ENCODE measurements around the gene STOX1. TPM values are rescaled to one million over a fixed set of nuclear protein-coding genes. Genes with fewer than 3 reads are reported as not detected.
A peak's percentile ranks its signal among the peaks of the same experiment; 100 is the strongest.
"Not testable (repeated sequence)": the region's sequence is repeated elsewhere in the genome, so short reads cannot be mapped to it uniquely, and the experiment has no call there.

The STOX1 gene
- total and polyA plus RNA-seq, 4 experiments from 2014 or later = 0.17 to 0.35 (median 0.27) TPM

- no peak for DNase-seq
- Mint-ChIP-seq H3K27me3 (no peaks in the 10 kb centered on the region), H3K4me3 (no peak overlapping the region), H3K4me1 (peaks cover 0 to 13% (median 4%) of the 10 kb centered on the region in 4 donors), H3K9me3 (no peaks in the 10 kb centered on the region), H3K27ac (peak overlapping the region in 2 of 7 donors; percentile 25 to 52), H3K36me3 (peaks cover 32 to 54% of the 10 kb centered on the region in 2 donors)
- Histone ChIP-seq H3K4me3 (ENCODE audit: low read length in 2 of 2) (no peak overlapping the region), H3K27me3 (ENCODE audit: insufficient read depth, low read length) (no peaks in the 10 kb centered on the region), H3K9me3 (ENCODE audit: control insufficient read depth in 1 of 2, low read length in 2 of 2) (no peaks in the 10 kb centered on the region), H3K27ac (ENCODE audit: low read depth, low read length) (no peak overlapping the region), H3K36me3 (ENCODE audit: insufficient read depth, low read length) (peaks cover 21% of the 10 kb centered on the region), H3K4me1 (ENCODE audit: insufficient read depth, low read length) (no peaks in the 10 kb centered on the region)
- POLR2A ChIA-PET (ENCODE audit: partially characterized antibody) = no interaction called here
- intact Hi-C loops (cut with micrococcal nuclease) = no loop called here
- CTCF ChIA-PET (ENCODE audit: partially characterized antibody) = interaction anchor here (1.1 kb wide), 1 partner anchor 18 kb away, joined by 3 read pairs; the partner anchor contains the start of gene DDX21
Observed at GRCh38 chr10:68938117-68938516, 110.8 kb downstream of the STOX1 start.

DNA sequence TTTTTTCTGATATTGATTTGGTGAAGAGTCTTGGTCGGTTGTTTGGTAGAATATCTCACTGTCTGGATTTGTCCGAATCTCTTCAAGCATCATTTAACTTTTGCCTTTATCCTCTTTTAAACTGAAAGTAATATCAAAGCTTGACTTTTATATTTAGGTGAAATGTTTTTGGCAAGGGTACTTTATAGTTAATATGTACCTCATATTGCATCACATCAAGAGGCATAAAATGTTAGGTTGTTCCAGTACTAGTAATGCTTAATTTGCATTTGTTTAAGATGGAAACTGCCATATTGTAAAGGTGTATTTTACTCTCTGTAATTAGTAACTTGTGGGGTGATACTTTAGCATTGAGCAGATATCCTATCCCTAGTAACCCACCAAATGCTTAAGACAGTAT, 111.6 kb downstream of the STOX1 start:
- H3K4me3 Mint-ChIP-seq = no peak overlapping the region
- no peak for DNase-seq
- intact Hi-C loops (cut with micrococcal nuclease) = no loop called here
- POLR2A ChIA-PET (ENCODE audit: partially characterized antibody) = no interaction called here
- Histone ChIP-seq H3K36me3 (ENCODE audit: insufficient read depth, low read length) (peaks cover 21% of the 10 kb centered on the region), H3K9me3 (ENCODE audit: control insufficient read depth in 1 of 2, low read length in 2 of 2) (no peaks in the 10 kb centered on the region), H3K27me3 (ENCODE audit: insufficient read depth, low read length) (no peaks in the 10 kb centered on the region), H3K4me1 (ENCODE audit: insufficient read depth, low read length) (no peaks in the 10 kb centered on the region), H3K4me3 (ENCODE audit: low read length in 2 of 2) (no peak overlapping the region), H3K27ac (ENCODE audit: low read depth, low read length) (no peak overlapping the region)
- H3K9me3 Mint-ChIP-seq = no peaks in the 10 kb centered on the region
- peaks cover 32 to 58% of the 10 kb centered on the region in 2 donors for H3K36me3 Mint-ChIP-seq
- H3K4me1 Mint-ChIP-seq = peaks cover 0 to 13% (median 4%) of the 10 kb centered on the region in 4 donors
- H3K27ac Mint-ChIP-seq = peak overlapping the region in 3 of 7 donors; percentile 19 to 78 (median 25)
- CTCF ChIA-PET (ENCODE audit: partially characterized antibody) = interaction anchor here (1.1 kb wide), 1 partner anchor 17 kb away, joined by 3 read pairs; the partner anchor contains the start of gene DDX21
- H3K27me3 Mint-ChIP-seq = no peaks in the 10 kb centered on the region

GRCh38 chr10:68940917-68941316, 113.6 kb downstream of the STOX1 start:
- H3K4me3 ChIP-seq (ENCODE audit: low read length in 2 of 2); H3K27me3 Mint-ChIP-seq; H3K9me3 Mint-ChIP-seq; H3K4me3 Mint-ChIP-seq; H3K27ac Mint-ChIP-seq; intact Hi-C loops (cut with micrococcal nuclease); H3K9me3 ChIP-seq (ENCODE audit: control insufficient read depth in 1 of 2, low read length in 2 of 2); H3K4me1 ChIP-seq (ENCODE audit: insufficient read depth, low read length); H3K27me3 ChIP-seq (ENCODE audit: insufficient read depth, low read length); DNase-seq; H3K27ac ChIP-seq (ENCODE audit: low read depth, low read length): not testable (repeated sequence)
- POLR2A ChIA-PET (ENCODE audit: partially characterized antibody) = interaction anchor here (3.1 kb wide), 1 partner anchor 15 kb away, joined by 9 read pairs; the partner anchor contains the start of gene DDX21
- CTCF ChIA-PET (ENCODE audit: partially characterized antibody) = interaction anchor here (0.8 to 1.2 kb wide), 2 partner anchors 63 to 153 kb away, joined by 3 read pairs; no protein-coding TSS in a partner anchor
- Mint-ChIP-seq H3K36me3 (peaks cover 29 to 54% of the 10 kb centered on the region in 2 donors), H3K4me1 (peaks cover 0 to 13% (median 4%) of the 10 kb centered on the region in 4 donors)
- H3K36me3 ChIP-seq (ENCODE audit: insufficient read depth, low read length) = peaks cover 24% of the 10 kb centered on the region

Other genes starting within 250 kb of the STOX1 start
- 10 to 100 TPM; 96.3 to 97.3 TPM for gene CCAR1, start 106.3 kb upstream of the STOX1 start, total RNA-seq
- gene CCAR1, start 106.3 kb upstream of the STOX1 start, polyA plus RNA-seq = 10 to 100 TPM; 25.9 to 51.9 TPM
- gene DDX50, start 73.8 kb downstream of the STOX1 start, total RNA-seq = 10 to 100 TPM; 41.1 to 41.9 TPM
- gene DDX50, start 73.8 kb downstream of the STOX1 start, polyA plus RNA-seq = 10 to 100 TPM; 39.5 to 45.2 TPM
- gene DDX21, start 128.6 kb downstream of the STOX1 start, total RNA-seq = 10 to 100 TPM; 50.6 to 57.1 TPM
- gene DDX21, start 128.6 kb downstream of the STOX1 start, polyA plus RNA-seq = 10 to 100 TPM; 20.3 to 20.7 TPM
- gene KIFBP, start 161.3 kb downstream of the STOX1 start, total RNA-seq = 10 to 100 TPM; 17.9 to 18.5 TPM
- gene KIFBP, start 161.3 kb downstream of the STOX1 start, polyA plus RNA-seq = 1 to 10 TPM; 2.7 to 8.1 TPM

All from CD4-positive, alpha-beta memory T cell (primary cell).